ENCODE measurements around the gene PAPOLB. TPM values are rescaled to one million over a fixed set of nuclear protein-coding genes. Genes with fewer than 3 reads are reported as not detected.

The PAPOLB gene
- total and polyA plus RNA-seq, 10 of the 15 experiments (the other 5 are each of a cell fraction or from before 2014, with no cell fraction given): 0.01 TPM; not detected in 9

DNA sequence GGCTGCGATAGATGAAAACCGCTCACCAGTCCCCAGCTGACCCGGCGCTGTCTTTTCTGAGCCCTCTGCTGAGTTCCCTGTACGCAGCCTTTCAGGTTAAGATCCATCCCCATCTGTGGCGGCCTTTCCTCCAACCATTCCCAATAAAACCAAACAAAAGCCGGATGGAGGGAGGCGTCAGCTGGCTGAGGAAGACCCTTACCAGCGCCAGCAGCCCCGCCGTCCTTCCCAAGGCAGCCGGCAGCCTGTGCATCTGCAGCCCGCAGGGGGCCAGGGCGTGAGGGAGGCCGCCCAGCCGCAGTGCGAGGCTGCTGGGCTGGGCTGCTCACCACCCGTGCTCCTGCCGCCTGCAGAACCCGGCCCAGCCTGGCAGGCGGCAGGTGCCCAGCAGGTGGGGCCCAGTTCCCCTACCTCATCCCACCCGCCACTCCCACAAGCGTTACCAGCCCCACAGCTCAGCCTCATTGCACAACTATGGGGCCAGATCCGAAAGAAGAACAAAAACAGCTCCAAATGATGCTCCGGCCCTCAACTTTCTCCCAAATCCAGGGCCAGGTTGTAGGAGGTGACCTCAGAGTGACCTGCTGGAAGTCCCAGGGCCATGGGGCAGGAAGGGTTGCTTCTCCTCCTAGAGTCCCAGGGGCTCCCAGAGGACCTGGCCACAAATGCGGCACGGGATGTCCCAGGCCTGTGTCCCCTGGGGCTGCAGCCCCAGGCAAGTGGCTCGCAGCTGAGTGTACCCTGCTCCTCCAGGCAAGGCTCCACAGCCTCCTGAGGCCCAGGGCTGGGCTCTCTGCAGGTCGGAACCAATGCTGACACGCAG is 23.8 kb downstream of the PAPOLB start:
- no peaks in the 10 kb centered on the region for H4K20me1 ChIP-seq (ENCODE audit: control insufficient read depth, insufficient read depth)
- no peak overlapping the region for H3K9ac ChIP-seq (ENCODE audit: control insufficient read depth, insufficient read depth, low read length)
- no peak overlapping the region for H3K27ac ChIP-seq (ENCODE audit: control insufficient read depth, insufficient read depth)
- BruUV-seq (replicated peaks): no TSS peak
- in situ Hi-C loops (cut with MboI): no loop called here
- DNase-seq (ENCODE audit: low read depth, low spot score) (no peak), ATAC-seq (no peak), FAIRE-seq (no peak)
- H3K27me3 ChIP-seq (replicated peaks in 1 of 2; ENCODE audit: control insufficient read depth in 2 of 2, insufficient read depth in 2 of 2, low read length in 1 of 2): no peaks in the 10 kb centered on the region; a peak in 1 of 4 replicates
- no peak overlapping the region for H3K4me3 ChIP-seq
- no peak overlapping the region for H3K4me2 ChIP-seq (ENCODE audit: control insufficient read depth, insufficient read depth)
- H3K36me3 ChIP-seq (ENCODE audit: control insufficient read depth in 2 of 2, insufficient read depth in 2 of 2, low read length in 1 of 2): no peaks in the 10 kb centered on the region
- intact Hi-C loops (cut with micrococcal nuclease; ENCODE audit: unreplicated experiment): no loop called here
- H3K9me3 ChIP-seq (replicated peaks; ENCODE audit: control insufficient read depth, insufficient read depth, low read length): no peaks in the 10 kb centered on the region
- no peak overlapping the region for H2AFZ ChIP-seq (ENCODE audit: control insufficient read depth, low read depth, low read length)
- ChIA-PET RAD21 (ENCODE audit: unreplicated experiment) (no interaction called here), CTCF (no interaction called here), POLR2A (no interaction called here), SMC1A (ENCODE audit: uncharacterized antibody, unreplicated experiment) (no interaction called here)
- H3K4me1 ChIP-seq (ENCODE audit: control insufficient read depth, insufficient read depth, low read length): no peaks in the 10 kb centered on the region
- no peaks in the 10 kb centered on the region for H3K79me2 ChIP-seq (ENCODE audit: control insufficient read depth, insufficient read depth, low read length)
- no peak for TF ChIP-seq RAD51 (IDR thresholded peaks at IDR 0.05)
- WGBS (ENCODE audit: insufficient coverage, insufficient replicate concordance, low lambda C conversion rate, missing lambda C conversion rate): 65% methylated on average over 30 of the region's 30 CpGs

GRCh38 chr7:4837041-4837802 is 24.6 kb downstream of the PAPOLB start:
- WGBS (ENCODE audit: insufficient coverage, insufficient replicate concordance, low lambda C conversion rate, missing lambda C conversion rate): 21% methylated on average over 22 of the region's 22 CpGs
- Histone ChIP-seq H3K4me3 (no peak overlapping the region), H3K4me1 (ENCODE audit: control insufficient read depth, insufficient read depth, low read length) (no peaks in the 10 kb centered on the region), H2AFZ (ENCODE audit: control insufficient read depth, low read depth, low read length) (no peak overlapping the region), H3K36me3 (ENCODE audit: control insufficient read depth in 2 of 2, insufficient read depth in 2 of 2, low read length in 1 of 2) (no peaks in the 10 kb centered on the region), H3K9ac (ENCODE audit: control insufficient read depth, insufficient read depth, low read length) (no peak overlapping the region), H4K20me1 (ENCODE audit: control insufficient read depth, insufficient read depth) (no peaks in the 10 kb centered on the region), H3K4me2 (ENCODE audit: control insufficient read depth, insufficient read depth) (no peak overlapping the region), H3K27ac (ENCODE audit: control insufficient read depth, insufficient read depth) (no peak overlapping the region), H3K9me3 (replicated peaks; ENCODE audit: control insufficient read depth, insufficient read depth, low read length) (no peaks in the 10 kb centered on the region), H3K79me2 (ENCODE audit: control insufficient read depth, insufficient read depth, low read length) (no peaks in the 10 kb centered on the region), H3K27me3 (replicated peaks in 1 of 2; ENCODE audit: control insufficient read depth in 2 of 2, insufficient read depth in 2 of 2, low read length in 1 of 2) (no peaks in the 10 kb centered on the region; a peak in 1 of 4 replicates)
- in situ Hi-C loops (cut with MboI) (no loop called here), intact Hi-C loops (cut with micrococcal nuclease; ENCODE audit: unreplicated experiment) (no loop called here)
- DNase-seq (ENCODE audit: low read depth, low spot score) (no peak), ATAC-seq (no peak), FAIRE-seq (no peak)
- ChIA-PET CTCF (no interaction called here), RAD21 (ENCODE audit: unreplicated experiment) (no interaction called here), SMC1A (ENCODE audit: uncharacterized antibody, unreplicated experiment) (no interaction called here), POLR2A (no interaction called here)
- TF ChIP-seq POLR2A (IDR thresholded peaks at IDR 0.05; ENCODE audit: low read depth, low read length) (no peak), EED (IDR thresholded peaks at IDR 0.05; ENCODE audit: low read depth) (no peak), NBN (IDR thresholded peaks at IDR 0.05) (no peak), BCL3 (IDR thresholded peaks at IDR 0.05; ENCODE audit: borderline replicate concordance, insufficient read depth, low read depth, low read length, poor library complexity, severe bottlenecking) (peak; percentile 29), SIN3A (IDR thresholded peaks at IDR 0.05; ENCODE audit: low read depth, low read length) (no peak), KDM1A (IDR thresholded peaks at IDR 0.05; ENCODE audit: borderline replicate concordance) (no peak)
- BruUV-seq (replicated peaks): no TSS peak

Measured in GM12878 (cell line).